B cell (primary cell): Measurements from ENCODE around the gene SLC35G3. TPM values are rescaled to one million over a fixed set of nuclear protein-coding genes. Genes with fewer than 3 reads are reported as not detected.

Experiments
- ATAC-seq: fragments of 200-7000 bp; cut with Tn5 transposase; one replicate; pipeline ENCODE4 v1.10.0; 2021; ENCODE audit warnings: low read depth, mild to moderate bottlenecking, moderate number of reproducible peaks, moderate library complexity
- CTCF ChIA-PET: fragments of 350-600 bp; sonication (Branson Sonifier 250); formaldehyde crosslinking; loops from one replicate; lab custom pipeline; 2021; ENCODE audit warnings: antibody characterized with exemption, inconsistent platforms; lab: Charles Lee
- POLR2A ChIA-PET: fragments of 350-600 bp; sonication (Branson Sonifier 250); formaldehyde crosslinking; loops from one replicate; lab custom pipeline; 2021; ENCODE audit warnings: antibody characterized with exemption; lab: Charles Lee
- DNase-seq: peaks from one replicate; pipeline ENCODE4 v3.0.0; 2013
- H2AFZ ChIP-seq: 2 replicates; pipeline ENCODE4 v1.6.1; 2012; ENCODE audit warnings: mild to moderate bottlenecking, low read depth, low read length; ENCODE audit not compliant: insufficient read depth, poor library complexity, severe bottlenecking
- H3K27ac ChIP-seq, 2 donors: 1 replicate in 1 of 2; 2 replicates in 1 of 2; pipeline ENCODE4 v1.5.1; 2012 to 2013; ENCODE audit warnings: low read length in 2 of 2, mild to moderate bottlenecking in 2 of 2, moderate library complexity in 1 of 2
- H3K27me3 ChIP-seq, 4 experiments: fragments of 200-600 bp in 1 of 4; sonication (generic) in 1 of 4; replicated peaks in 1 of 4; 1 replicate in 2 of 4; 2 replicates in 2 of 4; pipeline versions ENCODE4 v1.6.1 to v1.7.0; 2013 to 2016; ENCODE audit warnings: low read length in 3 of 4, mild to moderate bottlenecking in 2 of 4, mixed read lengths in 1 of 4, moderate library complexity in 1 of 4; ENCODE audit not compliant: insufficient read depth in 4 of 4, control insufficient read depth in 3 of 4; ENCODE audit errors: control extremely low read depth in 1 of 4
- H3K36me3 ChIP-seq, 2 experiments: replicated peaks in 1 of 2; 1 replicate in 1 of 2; 2 replicates in 1 of 2; pipeline versions ENCODE4 v1.6.1 to v1.7.1; 2013; ENCODE audit warnings: low read length in 1 of 2; ENCODE audit not compliant: insufficient read depth in 2 of 2, control insufficient read depth in 1 of 2; ENCODE audit errors: control extremely low read depth in 1 of 2, extremely low read depth in 1 of 2
- H3K4me1 ChIP-seq, 2 donors: fragments of 200-600 bp in 1 of 2; sonication (generic) in 1 of 2; 1 replicate in 1 of 2; 2 replicates in 1 of 2; pipeline versions ENCODE4 v1.5.1 to v1.6.1; 2013 to 2017; ENCODE audit warnings: low read length in 2 of 2; ENCODE audit not compliant: control insufficient read depth in 2 of 2, insufficient read depth in 2 of 2
- H3K4me2 ChIP-seq: replicated peaks from 2 replicates; pipeline ENCODE3; 2012; ENCODE audit warnings: mild to moderate bottlenecking, low read depth, low read length; ENCODE audit not compliant: poor library complexity, severe bottlenecking
- H3K4me3 ChIP-seq, 5 experiments: fragments of 200-600 bp in 1 of 5; sonication (generic) in 1 of 5; 1 replicate in 3 of 5; 2 replicates in 2 of 5; pipeline versions ENCODE4 v1.5.1 to v1.7.0; 2011 to 2016; ENCODE audit warnings: low read length in 4 of 5, mild to moderate bottlenecking in 4 of 5, low read depth in 2 of 5, control low read depth in 1 of 5, moderate library complexity in 1 of 5; ENCODE audit not compliant: insufficient read depth in 1 of 5; ENCODE audit errors: control extremely low read depth in 1 of 5, extremely low read depth in 1 of 5
- H3K79me2 ChIP-seq: fragments of 200-600 bp; sonication (generic); one replicate; pipeline ENCODE4 v1.6.0; 2016; ENCODE audit warnings: low read length; ENCODE audit not compliant: control insufficient read depth, insufficient read depth
- H3K9ac ChIP-seq: fragments of 200-600 bp; sonication (generic); 2 replicates; pipeline ENCODE4 v1.6.1; 2017; ENCODE audit warnings: mild to moderate bottlenecking, low read length, moderate library complexity
- H3K9me3 ChIP-seq, 3 donors: one replicate each; pipeline versions ENCODE4 v1.6.1 to v1.7.1; 2013; ENCODE audit warnings: low read length in 2 of 3; ENCODE audit not compliant: control insufficient read depth in 2 of 3, insufficient read depth in 1 of 3; ENCODE audit errors: control extremely low read depth in 1 of 3
- H4K20me1 ChIP-seq: 2 replicates; pipeline ENCODE4 v1.6.0; 2012; ENCODE audit warnings: mild to moderate bottlenecking, low read length; ENCODE audit not compliant: insufficient read depth, control insufficient read depth, poor library complexity, severe bottlenecking
- H3K27ac Mint-ChIP-seq: one replicate; pipeline ENCODE4 v1.8.0; 2021; ENCODE audit warnings: mixed read lengths
- H3K27me3 Mint-ChIP-seq: one replicate; pipeline ENCODE4 v1.8.0; 2021; ENCODE audit warnings: mixed read lengths
- H3K4me1 Mint-ChIP-seq: one replicate; pipeline ENCODE4 v1.8.0; 2021; ENCODE audit warnings: mixed read lengths
- H3K4me3 Mint-ChIP-seq: one replicate; pipeline ENCODE4 v1.8.0; 2021; ENCODE audit warnings: mixed read lengths
- H3K9me3 Mint-ChIP-seq: one replicate; pipeline ENCODE4 v1.8.0; 2022; ENCODE audit warnings: mixed read lengths; ENCODE audit not compliant: insufficient read depth
- CTCF ChIP-seq: fragments of 200-600 bp; IDR thresholded peaks from one replicate; pipeline ENCODE4 v1.8.0; 2022; ENCODE audit warnings: antibody characterized with exemption, mild to moderate bottlenecking
- EZH2 ChIP-seq: IDR thresholded peaks from 2 replicates; pipeline ENCODE4 v1.6.1; 2012; ENCODE audit warnings: borderline replicate concordance, low read depth, mild to moderate bottlenecking, moderate library complexity, low read length; ENCODE audit not compliant: insufficient read depth, poor library complexity, severe bottlenecking
- WGBS: methylation state at CpG from one replicate; pipeline ENCODE4 v1.1.5; 2013; ENCODE audit warnings: missing lambda C conversion rate; ENCODE audit not compliant: insufficient coverage; 5-methylcytosine and 5-hydroxymethylcytosine counted together
- intact Hi-C: fragments of 100-400 bp; cut with micrococcal nuclease; formaldehyde crosslinking; loops from one replicate; pipeline ENCODE4 v1.10.0; 2022
- polyA plus RNA-seq: library from polyadenylated mRNA; depleted of rRNA; stranded (reverse); fragments of >200 nt; gene quantifications from 2 replicates; pipeline ENCODE4 v1.2.3, GENCODE V29; 2012
- total RNA-seq, 2 donors: library from RNA; stranded (reverse); fragments of 120-200 nt in 1 of 2; gene quantifications; 1 replicate in 1 of 2; 2 replicates in 1 of 2; pipeline versions ENCODE4 v1.2.3 to v1.2.4, GENCODE V29; 2013 to 2022

The SLC35G3 gene
- total and polyA plus RNA-seq, 2 donors (not counting 1 experiment from before 2014, with no cell fraction given) = not detected

- Histone ChIP-seq H4K20me1 (no peaks in the 10 kb centered on the region), H3K79me2 (no peaks in the 10 kb centered on the region), H3K9ac (no peak overlapping the region), H3K36me3 (no peaks in the 10 kb centered on the region), H3K27ac (no peak overlapping the region), H3K9me3 (no peaks in the 10 kb centered on the region), H3K4me1 (no peaks in the 10 kb centered on the region), H3K4me2 (no peak overlapping the region), H2AFZ (no peak overlapping the region), H3K27me3 (peaks cover 0 to 21% (median 9%) of the 10 kb centered on the region in 4 experiments), H3K4me3 (no peak overlapping the region)
- Mint-ChIP-seq H3K27ac (no peak overlapping the region), H3K9me3 (no peaks in the 10 kb centered on the region), H3K4me3 (no peak overlapping the region), H3K27me3 (peaks cover 51% of the 10 kb centered on the region), H3K4me1 (no peaks in the 10 kb centered on the region)
- TF ChIP-seq CTCF (no peak), EZH2 (no peak)
- ChIA-PET CTCF (interaction anchor here (0.9 kb wide), 1 partner anchor 375 kb away, joined by 3 read pairs; no protein-coding TSS in a partner anchor), POLR2A (no interaction called here)
- intact Hi-C loops = no loop called here
- no peak for ATAC-seq
- no peak for DNase-seq
- WGBS = 67% methylated on average over 4 of the region's 5 CpGs
These were observed 29.5 kb downstream of the SLC35G3 start for GRCh38 chr17:35164716-35165115.

- no peak for DNase-seq
- H3K27ac Mint-ChIP-seq = no peak overlapping the region
- H3K4me1 Mint-ChIP-seq = no peaks in the 10 kb centered on the region
- intact Hi-C loops = no loop called here
- TF ChIP-seq CTCF (no peak), EZH2 (no peak)
- Histone ChIP-seq H3K36me3 (no peaks in the 10 kb centered on the region), H2AFZ (no peak overlapping the region), H3K4me2 (no peak overlapping the region), H3K79me2 (no peaks in the 10 kb centered on the region), H3K4me3 (no peak overlapping the region), H3K9me3 (no peaks in the 10 kb centered on the region), H3K27me3 (peaks cover 0 to 21% (median 9%) of the 10 kb centered on the region in 4 experiments), H3K27ac (no peak overlapping the region), H3K4me1 (no peaks in the 10 kb centered on the region), H3K9ac (no peak overlapping the region), H4K20me1 (no peaks in the 10 kb centered on the region)
- no CpG with 5 or more reads among the region's 7 CpGs for WGBS
- CTCF ChIA-PET = interaction anchor here (0.9 kb wide), 1 partner anchor 375 kb away, joined by 3 read pairs; no protein-coding TSS in a partner anchor
- H3K27me3 Mint-ChIP-seq = peaks cover 53% of the 10 kb centered on the region
- POLR2A ChIA-PET = no interaction called here
- no peak overlapping the region for H3K4me3 Mint-ChIP-seq
- H3K9me3 Mint-ChIP-seq = no peaks in the 10 kb centered on the region
- no peak for ATAC-seq
These were observed 30.3 kb downstream of the SLC35G3 start for GRCh38 chr17:35163886-35164285.
